Hypothalamus (tissue), 51 donors: ENCODE measurements around the gene MAP1LC3B2.

Experiments
- DNase-seq, 51 donors: peaks; one replicate each; lab custom pipeline; 2025; lab: John Stamatoyannopoulos, UW

Gene MAP1LC3B2

DNA sequence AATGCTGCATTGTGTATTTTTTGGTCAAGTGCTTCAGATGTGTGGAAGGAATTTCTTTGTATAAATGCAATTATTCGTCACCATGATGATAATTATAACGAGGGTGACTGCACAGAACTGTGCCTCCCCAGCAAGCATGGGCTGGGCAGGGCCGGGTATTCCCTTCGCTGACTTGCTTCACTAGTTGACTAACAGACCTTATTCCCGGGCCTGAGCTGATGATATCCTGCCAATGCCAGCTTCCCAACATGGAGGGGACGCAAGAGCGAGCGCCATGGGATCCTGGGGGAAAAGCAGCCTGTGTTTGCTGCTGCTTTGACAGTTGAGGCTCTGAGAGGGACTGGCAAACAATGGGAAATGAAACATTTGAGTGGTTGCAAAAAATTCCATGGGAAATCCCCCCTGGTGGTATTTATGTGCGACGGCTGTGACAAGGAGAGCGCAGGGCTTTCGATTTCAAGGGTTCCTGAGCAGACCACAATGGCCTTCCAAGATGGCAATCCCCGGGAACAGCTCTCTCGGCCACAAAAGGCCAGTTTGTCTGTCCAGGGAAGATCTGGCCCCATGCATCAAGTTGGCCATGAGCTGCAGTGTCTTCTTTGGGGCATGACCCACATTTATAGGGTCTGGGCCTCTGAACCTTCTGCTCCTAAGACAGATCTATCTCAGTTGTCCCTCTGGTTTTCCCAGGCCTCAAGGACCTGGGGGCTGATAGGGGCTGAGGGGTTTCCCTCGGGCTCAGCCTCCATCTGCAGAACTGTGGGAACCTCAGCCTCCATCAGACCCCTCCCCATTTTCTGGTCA is 21.9 kb upstream of the MAP1LC3B2 start:
- DNase-seq, result no peak

DNA sequence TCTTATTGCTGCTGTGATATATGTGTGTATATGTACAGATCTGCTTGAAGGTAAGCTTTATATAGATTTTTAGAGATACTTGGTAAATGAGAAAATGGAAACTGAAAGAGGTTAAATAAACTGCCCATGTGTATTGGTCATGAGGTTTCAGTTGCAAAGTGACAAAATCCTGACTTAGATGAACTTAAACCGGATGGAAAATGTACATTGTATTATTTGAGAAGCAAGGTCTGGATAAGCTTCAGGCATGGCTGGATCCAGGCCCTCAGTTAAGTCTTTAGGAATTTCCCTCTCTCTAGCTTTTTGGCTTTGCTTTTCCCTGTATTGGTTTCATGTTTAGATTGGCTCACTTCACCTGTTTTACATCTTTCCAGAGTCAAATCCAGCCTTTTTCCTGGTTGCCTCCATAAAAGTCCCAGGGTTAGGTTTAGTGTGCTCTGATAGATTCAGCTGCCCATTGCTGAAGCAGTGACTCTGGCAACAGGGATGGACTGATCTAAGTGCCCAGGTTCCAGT is 21.0 kb upstream of the MAP1LC3B2 start:
- no peak for DNase-seq

DNA sequence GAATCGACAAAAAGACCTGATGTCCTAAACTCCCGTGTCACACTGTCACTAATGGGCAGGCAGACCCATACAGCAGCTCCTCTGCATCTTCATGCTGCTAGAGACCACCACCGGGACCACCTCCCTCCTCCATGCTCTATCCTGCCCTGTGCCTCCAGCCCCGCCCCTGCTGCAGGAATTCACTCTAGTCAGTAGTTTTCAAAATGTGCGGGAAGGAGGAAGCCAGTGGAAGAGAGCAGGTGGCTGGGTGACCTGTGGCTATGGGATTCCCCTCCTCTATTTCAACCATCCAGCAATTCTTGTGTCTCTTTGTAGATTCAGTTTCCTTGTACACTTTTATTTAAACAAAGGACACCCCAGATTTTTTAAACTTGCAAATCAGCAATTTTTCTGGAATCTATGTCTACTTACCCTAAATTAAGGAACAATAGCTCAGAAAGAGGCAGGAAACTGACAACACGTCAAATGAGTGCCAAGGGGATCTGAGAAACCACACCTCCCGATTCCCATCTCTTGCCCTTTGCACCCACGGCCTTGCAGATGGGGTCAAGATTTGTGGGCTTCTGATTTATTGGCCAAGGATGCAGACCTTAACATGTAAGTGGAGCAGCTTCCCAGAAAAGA is 20.4 kb upstream of the MAP1LC3B2 start:
- no peak for DNase-seq

DNA sequence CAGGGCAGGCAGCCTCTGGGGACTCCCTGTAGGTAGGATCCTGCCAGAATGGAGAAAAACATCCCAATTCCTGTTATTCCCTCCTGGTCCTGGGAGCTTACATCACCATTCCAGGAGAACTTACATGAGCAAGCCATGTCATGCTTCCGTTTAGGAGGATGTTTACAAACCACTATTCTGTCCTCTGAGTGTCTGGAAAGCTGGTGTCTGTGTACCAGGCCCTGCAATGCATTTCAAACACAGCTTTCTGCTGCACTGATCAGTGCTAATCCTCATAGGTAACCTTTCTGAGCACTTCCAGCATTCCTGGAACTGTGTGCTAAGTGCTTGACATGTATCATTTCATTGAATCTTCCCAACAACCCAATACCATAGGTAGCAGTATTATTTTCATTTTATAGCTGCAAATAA is 19.8 kb upstream of the MAP1LC3B2 start:
- no peak for DNase-seq

DNA sequence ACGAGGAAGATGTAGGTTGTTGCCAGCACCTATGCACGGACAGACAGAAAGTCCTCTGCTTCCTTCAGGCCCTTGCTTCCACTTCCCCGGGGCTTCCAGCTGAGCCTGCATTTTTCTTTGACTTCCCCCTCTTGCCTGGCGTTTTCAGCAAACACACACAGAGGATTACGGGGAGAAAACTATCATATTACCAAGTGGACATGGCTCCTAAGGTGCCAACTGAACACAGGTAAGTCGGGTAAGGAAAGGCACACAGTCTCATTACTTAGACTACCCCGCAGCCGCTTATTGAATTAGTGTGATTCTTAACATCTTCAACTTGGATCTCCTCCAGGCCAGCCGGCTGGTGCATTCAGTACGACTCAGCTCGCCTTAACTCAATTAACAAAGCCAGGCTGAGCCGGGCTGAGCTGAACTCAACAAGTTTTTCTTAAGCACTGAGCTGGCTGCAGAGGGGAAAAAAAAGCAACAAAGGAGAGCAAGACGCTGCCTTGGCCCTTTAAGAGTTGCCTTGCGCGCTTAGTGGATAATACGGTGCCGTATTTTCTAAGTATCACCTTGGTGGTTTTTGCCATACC is 19.2 kb upstream of the MAP1LC3B2 start:
- peak in 39 of 51 donors; percentile 4 to 66 (median 33) for DNase-seq

DNA sequence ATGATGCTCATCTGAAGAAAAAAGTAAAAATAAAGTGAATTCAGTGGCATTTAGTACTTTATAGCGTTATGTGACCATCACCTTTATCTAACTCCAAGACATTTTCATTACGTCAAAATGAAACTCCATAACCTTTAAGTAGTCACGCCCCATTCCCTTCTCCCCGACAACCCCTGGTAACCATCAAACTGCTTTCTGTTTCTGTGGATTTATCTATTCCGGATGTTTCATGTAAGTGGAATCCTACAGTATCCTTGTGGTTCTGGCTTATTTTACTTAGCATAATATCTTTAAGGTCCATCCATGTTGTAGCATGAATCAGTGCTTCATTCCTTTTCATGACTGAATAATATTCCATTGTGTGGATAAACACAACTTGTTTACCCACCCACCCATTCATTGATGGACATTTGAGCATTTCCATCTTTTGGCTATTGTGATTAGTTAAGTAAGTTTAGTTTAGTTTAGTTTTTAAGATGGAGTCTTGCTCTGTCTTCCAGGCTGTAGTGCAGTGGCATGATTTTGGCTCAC is 18.5 kb upstream of the MAP1LC3B2 start:
- DNase-seq, result no peak

DNA sequence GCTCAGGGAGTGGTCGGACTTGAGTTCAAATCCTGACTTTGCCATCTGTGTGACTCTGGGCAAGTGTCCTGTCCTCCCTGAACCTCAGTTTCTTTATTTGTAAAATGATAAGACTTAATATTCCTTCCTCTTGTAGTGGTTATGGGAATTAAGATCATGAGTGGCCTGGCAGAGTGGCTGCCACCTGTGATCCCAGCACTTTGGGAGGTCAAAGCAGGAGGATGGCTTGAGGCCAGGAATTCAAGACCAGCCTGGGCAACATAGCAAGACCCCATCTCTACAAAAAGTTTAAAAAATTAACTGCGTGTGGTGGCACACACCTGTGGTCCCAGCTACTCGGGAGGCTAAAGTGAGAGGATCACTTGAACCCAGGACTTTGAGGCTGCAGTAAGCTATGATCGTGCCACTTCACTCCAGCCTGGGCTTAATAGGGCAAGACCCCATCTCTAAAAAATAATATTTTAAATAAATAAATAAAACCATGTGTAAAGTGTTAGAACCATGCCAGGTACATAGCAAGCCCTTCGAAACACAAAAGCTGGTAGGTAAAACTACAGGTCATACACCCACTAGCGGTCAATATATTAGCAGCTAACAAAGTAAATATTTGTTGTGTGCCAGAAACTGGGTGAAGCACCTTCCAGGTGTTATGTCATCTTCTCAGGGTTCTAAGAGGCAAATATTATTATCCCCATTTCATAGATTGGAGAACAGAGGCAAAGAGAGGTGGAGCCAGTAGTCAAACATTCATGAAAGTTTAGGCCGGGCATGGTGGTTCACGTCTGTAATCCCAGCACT is 17.4 kb upstream of the MAP1LC3B2 start:
- no peak for DNase-seq

DNA sequence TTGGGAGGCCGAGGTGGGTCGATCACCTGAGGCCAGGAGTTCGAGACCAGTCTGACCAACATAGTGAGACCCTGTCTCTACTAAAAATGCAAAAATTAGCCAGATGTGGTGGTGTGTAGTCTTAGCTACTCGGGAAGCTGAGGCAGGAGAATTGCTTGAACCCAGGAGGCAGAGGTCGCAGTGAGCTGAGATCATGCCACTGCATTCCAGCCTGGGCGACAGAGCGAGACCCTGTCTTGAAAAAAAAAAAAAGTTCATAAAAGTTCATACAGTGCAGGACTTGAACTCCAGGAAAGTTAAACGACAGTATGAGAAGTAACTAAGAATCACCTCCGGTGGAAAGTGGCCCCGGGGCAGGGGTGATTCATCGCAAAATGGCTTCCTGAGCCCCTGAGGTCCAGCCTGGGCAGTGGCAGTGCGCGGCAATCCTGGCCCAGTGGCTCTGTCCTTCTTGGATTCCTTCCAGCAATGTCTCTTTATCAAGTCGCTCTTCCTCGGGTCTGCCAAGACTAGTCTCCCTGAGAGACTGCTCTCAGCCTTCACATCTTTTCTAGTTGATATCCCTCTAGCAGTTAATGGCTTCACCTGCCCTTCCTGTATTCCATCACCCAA is 16.7 kb upstream of the MAP1LC3B2 start:
- no peak for DNase-seq

DNA sequence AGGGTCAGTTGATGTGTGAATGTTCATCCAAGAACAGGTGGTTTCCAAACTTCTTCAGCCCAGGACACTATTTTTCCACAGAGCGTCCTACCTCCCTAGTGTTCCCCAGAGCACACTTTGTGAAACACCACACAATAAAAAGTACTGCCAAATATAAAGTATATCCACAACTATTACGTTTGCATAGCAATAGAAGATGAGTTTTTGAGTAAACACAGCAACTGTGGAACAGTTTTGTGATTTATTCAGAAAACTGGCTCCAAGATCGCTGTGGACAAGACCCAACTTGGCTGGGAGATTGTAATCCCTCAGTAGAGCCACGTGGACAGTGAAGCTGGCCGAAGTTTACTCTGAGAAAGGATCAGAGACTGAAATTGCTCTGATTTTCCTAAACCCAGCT is 14.5 kb upstream of the MAP1LC3B2 start:
- peak in 1 of 51 donors; percentile 5 for DNase-seq

DNA sequence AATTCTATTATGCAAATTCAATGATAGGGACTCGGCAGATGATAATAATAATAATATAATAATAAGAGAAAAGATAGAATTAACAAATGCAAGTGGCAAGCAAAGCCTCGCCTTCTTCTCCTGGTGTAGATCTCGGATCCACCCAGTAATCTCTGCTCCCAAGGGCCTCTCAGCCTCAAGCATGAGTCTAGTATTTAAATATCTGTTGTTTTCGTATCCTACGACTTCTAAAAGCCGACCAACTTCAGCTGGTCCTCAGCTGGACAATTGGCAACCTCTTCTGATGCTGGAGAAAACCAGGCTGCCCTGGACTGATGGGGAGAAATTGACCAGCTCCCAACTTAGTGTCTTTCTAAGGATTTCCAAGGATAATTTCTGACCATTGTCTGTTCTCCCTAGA is 14.0 kb upstream of the MAP1LC3B2 start:
- DNase-seq, result no peak

DNA sequence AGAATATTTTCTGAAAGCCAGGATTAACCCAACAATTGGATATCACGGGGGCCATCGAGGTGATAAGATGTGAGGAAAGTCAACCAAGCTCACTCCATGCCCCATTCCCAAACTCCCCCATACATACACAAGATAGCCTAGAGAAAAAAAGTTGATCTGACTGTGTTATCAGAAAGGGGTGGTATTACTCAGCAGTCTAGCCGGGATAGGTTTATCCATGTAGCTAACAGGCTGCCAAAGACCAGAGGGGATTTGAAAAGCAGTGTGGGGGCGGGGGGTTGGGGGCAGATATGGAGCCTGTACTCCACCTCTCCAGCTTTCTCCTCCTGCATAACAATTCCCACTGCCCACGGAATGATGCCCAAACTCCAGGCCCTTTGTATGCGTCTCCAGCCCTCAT is 13.2 kb upstream of the MAP1LC3B2 start:
- DNase-seq, result no peak

DNA sequence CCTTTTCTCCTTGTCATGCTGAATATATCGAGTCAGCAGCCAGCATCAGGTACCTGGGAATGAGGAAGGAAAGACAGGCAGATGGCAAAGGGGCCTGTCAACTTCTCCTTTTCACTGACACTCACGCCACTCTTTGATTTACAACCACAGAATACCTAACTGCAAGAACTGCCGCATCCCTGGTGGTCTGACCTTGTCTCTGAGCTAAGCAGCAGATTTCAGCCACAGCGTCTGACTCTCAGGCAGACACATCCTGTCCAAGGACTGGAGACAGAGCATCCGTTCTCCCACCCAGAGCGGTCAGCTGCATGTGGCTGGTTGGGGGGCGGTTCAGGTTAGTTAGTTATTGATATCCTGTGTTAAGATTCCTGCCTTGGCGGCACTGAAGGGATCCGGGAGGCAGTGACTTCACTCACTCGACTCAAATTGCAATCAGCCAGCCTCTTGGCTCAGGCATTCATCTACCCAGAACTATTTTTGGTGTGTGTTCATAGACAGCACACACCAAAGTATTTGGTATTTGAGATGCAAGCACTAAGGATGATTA is 11.2 kb upstream of the MAP1LC3B2 start:
- peak in 1 of 51 donors; percentile 15 for DNase-seq

DNA sequence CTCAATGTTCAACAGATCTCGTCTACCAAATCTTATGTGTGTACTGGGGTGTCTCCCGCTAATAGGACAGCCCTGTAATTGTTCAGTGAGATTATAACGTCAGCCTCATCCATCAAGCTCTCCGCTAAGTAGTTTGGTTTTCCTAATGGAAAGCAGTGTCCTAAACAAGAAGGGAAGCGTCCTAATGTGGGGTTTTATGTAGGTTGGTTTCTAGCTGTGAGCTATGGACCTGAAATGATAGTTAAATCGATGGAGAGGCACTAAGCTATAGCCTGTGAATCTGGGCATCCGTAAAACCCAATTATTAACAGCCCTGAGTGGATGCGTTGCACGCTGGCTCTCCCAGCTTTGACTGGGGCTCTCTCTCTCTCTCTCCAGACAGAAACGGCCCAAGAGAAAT is 9.2 kb upstream of the MAP1LC3B2 start:
- no peak for DNase-seq

DNA sequence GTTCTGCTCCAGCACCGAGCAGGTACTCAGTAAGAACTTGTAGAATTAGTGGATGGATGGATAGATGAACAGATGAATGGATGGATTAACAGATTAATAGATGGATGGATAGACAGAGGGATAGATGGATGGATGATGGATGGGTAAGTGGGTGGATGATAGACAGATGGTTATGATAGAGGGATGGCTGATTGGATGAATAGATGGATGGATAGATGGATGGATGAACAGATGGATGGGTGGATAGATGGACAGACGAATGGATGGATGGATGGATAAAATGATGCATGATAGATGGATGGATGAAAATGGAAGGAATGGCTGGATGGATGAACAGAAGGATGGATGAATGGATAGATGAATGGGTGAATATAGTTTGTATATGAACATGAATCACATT is 8.0 kb upstream of the MAP1LC3B2 start:
- no peak for DNase-seq

DNA sequence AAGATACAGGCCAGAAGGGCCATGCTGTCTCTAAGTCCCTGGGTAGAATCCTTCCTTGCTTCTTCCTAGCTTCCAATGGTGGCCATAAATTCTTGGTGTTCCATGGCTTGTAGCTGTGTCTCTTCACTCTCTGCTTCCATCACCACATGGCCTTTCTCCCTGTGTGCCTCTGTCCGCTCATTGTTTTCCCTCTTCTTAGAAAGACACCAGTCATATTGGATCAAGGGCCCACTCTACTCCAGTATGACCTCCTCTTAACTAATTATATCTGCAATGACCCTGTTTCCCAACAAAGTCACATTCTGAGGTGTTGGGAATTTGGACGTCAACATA is 7.6 kb upstream of the MAP1LC3B2 start:
- no peak for DNase-seq

DNA sequence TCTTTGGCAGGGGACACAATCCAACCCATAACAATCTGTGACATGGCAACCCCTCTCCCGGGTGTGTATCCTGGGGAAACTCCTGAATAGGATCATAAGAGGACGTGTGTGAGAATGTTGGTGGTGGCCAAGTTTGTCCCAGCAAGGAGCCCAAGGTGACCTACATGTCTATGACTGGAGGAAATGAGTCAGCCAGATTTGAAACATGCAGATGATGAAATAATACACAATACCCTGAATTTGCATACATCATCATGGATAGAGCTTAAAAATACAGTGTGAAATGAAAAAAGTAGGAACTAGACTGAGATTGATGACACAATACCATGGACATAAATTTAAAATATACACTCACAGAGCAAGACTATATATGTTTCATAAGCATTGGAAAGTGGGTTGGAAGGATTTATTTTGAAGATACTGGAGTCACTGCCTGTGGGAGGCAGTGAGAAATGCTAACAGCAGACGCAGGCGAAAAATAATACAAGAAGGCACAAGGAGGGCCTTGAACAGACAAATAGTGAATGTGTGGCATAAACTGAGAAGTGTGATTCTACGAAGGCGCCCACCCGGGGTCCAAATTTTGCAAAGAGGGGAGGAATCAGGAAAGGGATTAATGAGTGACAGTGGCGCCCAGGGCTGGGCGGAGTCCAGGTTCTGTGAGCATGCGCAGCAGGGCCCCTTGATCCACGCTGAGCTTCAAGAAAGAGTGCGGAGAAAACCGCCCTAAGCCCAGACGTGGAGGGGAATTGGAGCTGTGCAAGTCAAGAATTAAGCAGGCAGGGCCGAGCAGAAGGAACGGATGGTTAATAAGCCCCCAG is 7.0 kb upstream of the MAP1LC3B2 start:
- DNase-seq, result peak in 2 of 51 donors; percentile 4 to 34

DNA sequence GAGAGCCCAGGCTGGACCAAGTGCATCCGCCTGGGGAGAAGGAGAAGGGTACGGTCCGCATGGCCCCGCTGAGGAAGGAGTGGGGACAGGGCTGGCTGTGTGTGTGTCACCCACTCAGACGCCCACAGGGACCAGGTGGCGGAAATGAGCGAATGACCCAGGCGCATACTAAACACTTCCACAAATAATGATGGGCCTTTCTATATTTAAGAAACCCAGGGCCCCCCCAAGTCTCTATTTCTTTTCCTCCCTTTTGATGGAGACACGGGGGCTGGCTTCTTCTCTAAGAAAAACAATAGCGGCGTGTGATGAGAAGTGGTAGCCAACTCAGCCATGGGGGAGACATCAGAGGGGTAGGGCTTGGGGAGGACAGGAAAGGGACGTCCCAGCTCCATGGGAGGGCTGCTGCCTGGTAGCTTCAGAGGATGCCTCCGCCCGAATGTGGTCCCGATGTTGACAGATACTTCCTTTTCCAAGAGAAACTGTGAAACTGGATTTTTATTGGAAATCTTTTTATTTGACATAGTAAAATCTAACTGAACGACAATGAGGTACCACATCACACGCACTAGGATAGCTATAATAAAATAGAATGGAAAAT is 6.3 kb upstream of the MAP1LC3B2 start:
- DNase-seq, result no peak

DNA sequence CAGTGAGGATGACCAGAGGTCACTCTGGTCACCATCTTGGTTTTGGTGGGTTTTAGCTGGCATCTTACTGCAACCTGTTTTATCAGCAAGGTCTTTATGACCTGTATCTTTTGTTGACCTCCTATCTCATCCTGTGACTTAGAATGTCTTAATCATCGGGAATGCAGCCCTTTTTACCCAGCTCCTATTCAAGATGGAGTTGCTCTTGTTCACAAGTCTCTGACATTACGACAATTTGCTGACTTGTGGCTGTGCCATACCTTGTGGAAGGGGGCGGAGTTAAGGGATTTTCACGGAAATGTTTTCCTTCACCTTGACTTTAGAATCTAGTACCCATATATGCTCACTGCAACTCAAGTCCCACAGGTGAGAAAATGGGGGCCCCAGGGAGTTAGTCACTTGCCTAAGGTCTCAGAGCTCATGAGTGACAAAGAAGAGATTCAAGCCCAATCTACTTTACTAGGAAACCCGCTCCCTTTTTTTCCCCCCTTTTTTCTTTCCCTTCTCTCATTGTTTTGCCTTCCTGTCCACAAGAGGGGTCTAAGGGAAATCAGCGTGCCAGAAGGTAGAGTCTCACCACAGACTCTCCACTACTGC is 2.7 kb upstream of the MAP1LC3B2 start:
- no peak for DNase-seq
